Limb (tissue), 2 donors: Measurements from ENCODE around the gene ST6GAL1.
"Not testable (repeated sequence)": the region's sequence is repeated elsewhere in the genome, so short reads cannot be mapped to it uniquely, and the experiment has no call there.

Experiments
- DNase-seq, 2 donors: peaks; one replicate each; pipeline ENCODE4 v3.0.0-alpha.2; 2016; ENCODE audit errors: extremely low spot score in 2 of 2

ST6GAL1 gene

DNA sequence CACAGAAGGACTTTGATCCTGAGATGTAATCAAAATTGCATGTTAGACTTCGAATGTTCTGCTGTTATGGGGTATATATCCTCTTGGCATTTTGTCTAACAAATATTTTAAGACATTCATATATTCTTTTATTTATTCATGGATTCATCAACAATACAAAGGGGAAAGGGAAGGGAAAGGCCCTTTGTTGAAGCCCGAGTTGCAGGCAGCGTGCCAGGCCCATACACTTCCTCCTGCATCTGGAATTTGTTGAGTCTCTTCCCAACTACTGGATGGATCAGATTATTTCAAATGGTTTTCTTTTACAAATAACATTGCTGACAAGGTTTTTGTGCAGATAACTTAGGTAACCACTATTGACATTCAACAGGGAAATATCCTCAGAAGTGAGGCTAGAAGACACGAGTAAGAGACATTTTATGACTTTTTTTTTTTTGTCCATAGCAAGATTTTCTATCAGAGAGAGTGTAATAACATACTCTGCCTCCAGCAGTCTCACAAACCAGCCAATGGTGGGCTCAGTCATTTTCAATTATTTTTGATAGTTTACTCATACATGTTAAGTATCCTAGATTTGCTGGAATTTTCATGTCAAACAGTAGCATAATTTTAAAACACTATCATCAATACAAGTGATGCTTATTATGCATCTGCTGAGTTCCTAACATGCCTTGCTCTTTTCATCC is 114.7 kb downstream of the ST6GAL1 start:
- DNase-seq: no peak

DNA sequence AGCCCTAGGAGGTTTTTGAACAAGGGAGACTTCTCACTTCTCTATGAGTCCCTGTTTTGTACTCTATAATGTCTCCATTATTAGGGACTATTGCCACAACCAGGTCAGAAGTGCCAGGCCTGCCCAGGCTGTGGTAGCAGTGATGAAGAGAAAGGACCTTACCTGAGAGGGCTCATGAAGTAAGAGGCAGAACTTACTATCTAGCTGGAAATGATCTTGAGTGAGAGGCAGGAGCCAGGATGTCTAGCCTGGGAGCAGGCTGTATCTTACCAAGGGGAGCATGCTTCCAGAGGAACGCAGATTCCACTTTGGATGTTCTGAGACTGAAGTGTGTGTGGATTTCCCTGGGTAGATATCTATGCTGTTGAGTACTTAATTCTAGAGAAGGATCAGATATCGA is 115.7 kb downstream of the ST6GAL1 start:
- DNase-seq: no peak

DNA sequence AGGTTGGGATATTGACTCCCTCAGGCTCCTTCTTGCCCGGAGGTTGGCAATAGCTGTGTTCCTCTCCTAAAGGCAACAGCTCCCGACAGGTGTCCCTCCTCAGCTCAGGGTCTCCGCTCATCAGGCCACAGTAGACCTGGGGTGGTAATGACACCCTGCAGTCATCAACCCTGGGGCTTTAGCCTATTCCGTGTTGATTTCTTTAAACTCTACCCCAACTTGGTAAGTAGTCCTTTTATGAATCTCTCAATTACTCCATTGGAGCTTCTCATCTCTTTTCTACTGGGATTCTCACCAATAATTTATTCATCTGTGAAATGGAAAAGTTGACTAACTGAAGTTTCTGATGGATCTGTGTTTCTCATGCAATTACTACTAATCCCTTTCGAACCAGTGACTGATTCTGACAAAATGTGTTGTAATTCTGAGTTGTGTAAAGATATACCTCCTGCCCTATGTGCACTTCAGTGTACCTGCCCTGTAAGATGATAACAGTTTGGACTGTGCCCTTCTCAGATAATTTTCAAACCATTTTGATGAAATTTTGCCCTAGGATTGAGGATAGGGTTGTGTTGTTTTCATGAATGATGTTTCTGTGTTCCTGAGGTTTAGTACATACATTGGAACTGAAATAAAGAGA is 119.3 kb downstream of the ST6GAL1 start:
- DNase-seq: no peak

DNA sequence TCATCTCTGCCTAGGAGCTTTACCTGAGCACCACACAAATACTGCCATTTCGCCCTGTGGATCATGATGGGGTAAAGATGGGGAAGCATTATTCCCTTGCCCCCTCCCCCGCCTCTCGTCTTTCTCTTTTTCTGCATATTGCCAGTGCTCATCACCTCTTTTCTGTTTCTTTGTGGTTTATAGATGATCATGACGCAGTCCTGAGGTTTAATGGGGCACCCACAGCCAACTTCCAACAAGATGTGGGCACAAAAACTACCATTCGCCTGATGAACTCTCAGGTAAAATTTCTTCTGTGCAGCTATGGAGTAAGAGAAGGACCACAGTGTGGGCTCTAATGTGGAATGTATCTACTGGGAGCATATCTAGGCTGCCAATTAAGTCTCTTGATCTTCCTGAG is 120.7 kb downstream of the ST6GAL1 start:
- no peak for DNase-seq

DNA sequence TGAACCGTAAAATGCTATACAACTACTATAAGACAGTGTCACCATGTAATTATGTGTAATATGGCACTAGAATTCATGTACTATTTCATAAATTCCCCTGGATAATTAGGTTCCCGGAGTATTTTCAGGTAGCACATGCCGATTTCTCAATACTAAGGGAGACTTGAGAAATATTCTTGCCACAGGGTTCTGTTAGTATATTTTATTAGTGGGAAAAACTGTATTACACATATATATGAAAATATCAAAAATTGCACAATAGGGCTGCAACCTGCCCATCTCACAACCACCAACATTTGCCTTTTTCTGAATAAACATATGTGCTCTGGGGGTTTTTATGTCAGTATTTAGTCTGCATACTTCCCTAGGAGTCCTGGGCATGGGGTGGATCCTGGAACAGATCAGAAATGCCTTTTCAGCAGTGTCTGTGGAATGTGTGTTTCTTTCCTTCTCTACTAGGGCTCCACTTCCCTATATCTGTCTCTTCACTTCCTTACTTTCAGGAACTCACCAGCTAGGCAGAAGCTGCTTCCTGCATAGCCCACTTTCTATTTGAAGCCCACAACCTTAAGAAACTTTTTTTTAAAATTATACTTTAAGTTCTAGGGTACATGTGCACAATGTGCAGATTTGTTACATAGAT is 121.5 kb downstream of the ST6GAL1 start:
- no peak for DNase-seq

DNA sequence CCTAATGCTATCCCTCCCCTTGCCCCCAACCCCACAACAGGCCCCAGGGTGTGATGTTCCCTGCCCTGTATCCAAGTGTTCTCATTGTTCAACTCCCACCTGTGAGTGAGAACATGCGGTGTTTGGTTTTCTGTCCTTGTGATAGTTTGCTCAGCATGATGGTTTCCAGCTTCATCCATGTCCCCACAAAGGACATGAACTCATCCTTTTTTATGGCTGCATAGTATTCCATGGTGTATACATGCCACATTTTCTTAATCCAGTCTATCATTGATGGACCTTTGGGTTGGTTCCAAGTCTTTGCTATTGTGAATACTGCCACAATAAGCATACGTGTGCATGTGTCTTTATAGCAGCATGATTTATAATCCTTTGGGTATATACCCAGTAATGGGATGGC is 122.1 kb downstream of the ST6GAL1 start:
- DNase-seq: not testable (repeated sequence)

DNA sequence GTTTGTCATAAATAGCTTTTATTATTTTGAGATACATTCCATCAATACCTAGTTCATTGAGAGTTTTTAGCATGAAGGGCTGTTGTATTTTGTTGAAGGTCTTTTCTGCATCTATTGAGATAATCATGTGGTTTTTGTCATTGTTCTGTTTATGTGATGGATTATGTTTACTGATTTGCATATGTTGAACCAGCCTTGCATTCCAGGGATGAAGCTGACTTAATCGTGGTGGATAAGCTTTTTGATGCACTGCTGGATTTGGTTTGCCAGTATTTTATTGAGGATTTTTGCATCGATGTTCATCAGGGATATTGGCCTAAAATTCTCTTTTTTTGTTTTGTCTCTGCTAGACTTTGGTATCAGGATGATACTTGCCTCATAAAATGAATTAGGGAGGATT is 124.1 kb downstream of the ST6GAL1 start:
- not testable (repeated sequence) for DNase-seq

DNA sequence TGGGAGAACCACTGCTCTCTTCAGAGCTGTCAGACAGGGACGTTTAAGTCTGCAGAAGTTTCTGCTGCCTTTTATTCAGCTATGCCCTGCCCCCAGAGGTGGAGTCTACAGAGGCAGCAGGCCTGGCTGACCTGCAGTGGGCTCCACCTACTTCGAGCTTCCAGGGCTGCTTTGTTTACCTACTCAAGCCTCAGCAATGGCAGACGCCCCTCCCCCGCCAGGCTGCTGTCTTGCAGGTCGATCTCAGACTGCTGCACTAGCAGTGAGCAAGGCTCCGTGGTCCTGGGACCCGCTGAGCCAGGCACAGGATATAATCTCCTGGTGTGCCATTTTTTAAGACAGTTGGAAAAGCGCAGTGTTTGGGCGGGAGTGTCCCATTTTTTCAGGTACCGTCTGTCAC is 127.5 kb downstream of the ST6GAL1 start:
- not testable (repeated sequence) for DNase-seq

DNA sequence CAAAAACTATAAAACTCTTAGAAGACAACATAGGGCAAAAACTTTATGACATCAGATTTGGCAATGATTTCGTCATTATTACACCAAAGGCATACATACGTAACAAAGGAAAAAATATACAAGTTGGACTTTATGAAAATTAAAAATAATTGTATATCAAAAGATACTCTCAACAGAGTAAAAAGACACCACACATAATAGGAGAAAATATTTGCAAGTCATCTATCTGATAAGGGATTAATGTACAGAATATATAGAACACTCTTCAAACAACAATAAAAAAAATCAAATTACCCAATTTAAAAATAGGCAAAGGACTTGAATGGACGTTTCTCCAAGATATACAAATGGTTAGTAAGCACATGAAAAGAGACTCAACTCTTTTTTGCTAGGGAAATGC is 131.4 kb downstream of the ST6GAL1 start:
- DNase-seq: no peak

DNA sequence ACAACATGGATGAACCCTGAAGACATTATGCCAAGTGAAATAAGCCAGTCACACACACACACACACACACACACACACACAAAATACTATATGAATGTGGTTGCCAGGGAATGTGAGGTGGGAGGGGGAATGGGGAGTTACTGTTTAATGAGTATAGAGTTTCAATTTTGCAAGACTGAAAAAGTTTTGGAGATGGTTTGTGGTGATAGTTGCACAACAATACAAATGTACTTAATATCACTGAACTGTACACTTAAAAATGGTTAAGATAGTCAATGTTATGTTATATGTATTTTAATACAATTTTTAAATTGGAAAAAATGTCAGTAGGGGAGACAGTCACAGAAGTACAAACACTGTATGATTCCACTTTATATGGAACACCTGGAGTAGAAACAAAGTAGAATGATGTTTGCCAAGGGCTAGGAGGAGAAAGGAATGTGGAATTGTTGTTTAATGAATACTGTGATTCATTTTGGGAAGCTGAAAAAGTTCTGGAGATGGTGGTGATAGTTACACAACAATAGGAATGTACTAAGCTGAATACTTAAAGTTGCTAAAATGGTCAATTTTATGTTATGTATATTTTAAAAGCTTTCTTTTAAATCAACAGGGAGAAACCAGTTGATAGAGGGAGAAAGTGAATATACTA is 132.3 kb downstream of the ST6GAL1 start:
- no peak for DNase-seq

DNA sequence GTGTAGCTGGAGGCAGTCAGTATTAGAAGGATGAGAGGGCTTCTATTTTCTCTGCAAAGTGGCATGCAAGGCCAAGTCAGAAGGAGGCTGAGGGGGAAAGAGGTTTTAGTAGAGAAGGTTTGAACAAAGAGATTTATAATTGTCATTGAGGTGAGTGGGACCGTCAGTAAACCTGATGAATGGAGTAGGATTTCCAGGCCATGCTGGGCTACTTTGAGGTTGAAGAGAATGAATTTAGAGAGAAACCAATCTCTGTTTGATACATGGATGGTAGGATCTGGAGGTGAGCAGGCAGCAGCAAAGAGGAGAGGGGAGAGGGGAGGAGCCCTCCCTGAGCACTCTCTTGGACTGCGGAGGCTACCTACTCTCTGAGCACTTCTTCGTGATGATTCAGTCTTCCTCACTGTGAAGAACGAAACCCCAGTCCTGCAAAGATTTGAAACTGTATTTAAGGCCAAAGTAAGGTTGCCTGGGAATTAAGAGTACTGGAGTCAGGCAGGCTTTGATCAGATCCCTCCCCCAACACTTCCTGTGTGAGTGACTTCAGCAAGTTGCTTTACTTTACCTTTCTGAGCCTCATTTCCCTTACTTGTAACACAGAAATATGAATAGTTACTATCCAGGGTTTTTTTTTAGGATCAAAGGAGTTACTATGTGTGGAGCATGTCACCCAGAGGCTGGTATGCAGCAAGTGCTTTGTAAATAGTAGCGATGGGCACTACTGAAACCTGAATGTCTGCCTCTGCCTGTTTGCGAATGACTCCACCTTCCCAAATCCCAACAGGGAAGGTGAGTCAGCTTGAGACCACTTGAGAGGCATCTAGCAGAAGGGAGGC is 133.2 kb downstream of the ST6GAL1 start:
- no peak for DNase-seq

DNA sequence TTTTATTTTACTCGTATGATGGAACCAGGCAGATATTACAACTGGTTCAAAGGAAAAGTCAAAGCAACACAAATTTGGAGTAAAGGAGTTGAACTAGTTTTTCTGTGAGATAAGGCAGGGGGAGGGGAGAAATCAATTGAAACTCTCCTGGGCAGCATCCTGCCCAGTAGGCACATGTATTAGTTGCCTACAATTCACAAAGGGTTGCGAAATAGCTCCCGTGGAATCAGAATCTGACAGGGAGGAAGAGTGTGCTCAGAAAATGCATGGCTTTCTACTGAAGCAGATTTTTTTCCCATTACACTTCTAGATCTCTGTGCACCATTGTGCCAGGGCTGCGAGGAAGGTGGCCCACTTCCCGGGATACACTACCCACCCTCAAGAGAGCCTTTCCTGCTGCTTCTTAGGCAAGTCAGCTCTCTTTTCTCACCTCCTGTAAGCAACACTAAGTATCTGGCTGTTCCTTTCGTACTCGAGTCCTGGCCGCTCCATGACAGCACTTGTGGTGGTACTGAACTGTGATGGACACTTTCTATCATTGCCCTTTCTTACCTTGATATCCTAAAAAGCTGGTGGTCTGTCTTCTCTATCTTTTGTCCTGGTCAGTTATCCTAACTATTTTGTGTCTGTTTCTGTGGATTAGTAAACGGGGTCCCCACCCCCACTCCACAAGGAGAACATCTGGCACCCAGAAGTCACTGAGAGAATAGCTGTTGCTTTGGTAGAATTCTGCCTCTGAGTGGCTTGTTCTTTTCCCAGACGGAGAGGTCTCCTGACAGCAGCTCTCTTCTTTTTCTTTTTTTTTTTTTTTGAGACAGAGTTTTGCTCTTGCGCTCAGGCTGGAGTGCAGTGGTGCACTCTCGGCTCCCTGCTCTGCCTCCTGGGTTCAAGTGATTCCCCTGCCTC is 134.1 kb downstream of the ST6GAL1 start:
- no peak for DNase-seq

DNA sequence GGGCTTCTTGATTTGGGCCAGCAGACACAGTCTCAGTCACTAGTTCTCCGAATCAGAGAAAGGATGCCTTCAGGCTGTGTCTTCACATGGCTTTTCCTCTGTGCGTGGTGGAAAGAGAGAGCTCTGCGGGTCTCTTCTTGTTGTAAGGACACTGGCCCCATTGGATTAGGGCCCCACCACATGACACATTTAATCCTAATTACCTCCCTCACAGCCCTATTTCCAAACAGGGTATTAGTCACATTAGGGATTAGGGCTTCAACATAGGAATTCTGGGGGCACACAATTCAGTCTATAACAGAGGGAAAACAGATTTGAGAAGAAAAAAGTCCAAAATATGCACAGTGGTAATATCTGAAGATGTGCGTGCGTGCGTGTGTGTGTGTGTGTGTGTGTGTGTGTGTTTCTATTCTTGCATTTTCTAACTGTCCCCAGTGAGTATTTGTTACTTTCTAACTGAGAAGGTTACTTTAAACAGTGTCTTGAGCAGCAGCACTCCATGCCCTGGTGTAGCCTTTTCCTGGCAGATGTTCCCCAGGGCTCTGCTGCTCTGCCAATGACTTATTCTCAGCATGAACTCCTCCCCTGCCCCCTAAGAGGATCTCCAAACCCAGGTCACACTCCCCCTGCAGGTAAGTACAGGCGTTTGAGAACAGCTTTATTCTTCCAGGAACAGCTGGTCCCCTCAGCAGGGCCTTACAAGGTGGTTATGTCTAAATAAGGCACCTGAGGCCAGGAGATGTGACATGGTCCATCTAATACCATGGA is 136.1 kb downstream of the ST6GAL1 start:
- DNase-seq: no peak

DNA sequence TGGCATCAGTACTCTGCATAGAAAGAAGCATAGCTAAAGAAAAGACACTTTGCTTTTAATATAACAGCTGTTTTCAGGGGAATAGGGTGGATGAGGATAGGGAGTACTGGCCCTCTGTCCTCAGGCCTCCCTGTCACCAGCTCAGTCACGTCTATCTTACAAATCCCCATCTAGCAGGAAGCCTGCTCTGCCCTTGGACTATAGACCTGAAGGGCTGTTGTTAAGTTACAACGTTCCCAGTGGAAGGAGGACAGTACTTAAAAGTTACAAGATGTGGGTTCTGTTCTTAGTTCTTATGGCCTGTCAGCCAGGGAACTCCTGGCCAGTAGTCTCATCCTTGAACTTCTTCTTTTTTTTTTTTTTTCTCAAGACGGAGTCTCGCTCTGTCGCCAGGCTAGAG is 138.5 kb downstream of the ST6GAL1 start:
- no peak for DNase-seq

DNA sequence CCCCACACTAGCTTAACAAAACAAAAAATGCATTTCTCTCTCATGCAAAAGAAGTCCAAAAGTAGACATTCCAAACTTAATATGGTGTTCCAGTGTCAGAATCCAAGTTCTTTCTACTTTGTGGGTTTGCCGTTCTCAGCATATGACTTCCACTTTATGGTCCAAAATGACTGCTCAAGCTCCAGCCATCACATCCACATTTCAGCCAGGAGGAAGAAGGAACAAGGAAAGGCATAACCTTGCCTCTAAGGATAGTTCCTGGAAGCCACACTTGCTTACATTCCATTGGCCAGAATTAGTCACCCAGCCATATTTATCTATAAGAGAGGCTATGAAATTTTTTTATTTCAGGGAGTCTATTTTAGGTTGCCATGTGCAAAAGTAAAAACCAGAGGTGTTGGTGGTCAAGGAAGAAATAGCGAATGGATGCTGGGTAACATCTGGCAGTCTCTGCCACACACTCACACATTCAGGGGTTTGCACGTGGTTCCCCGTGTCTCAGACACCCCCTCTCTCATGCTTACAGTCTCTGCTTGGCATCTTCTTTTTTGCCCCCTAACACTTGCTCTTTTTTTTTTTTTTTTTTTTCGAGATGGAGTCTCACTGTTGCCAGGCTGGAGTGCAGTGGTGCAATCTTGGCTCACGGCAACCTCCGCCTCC is 139.7 kb downstream of the ST6GAL1 start:
- DNase-seq: no peak

DNA sequence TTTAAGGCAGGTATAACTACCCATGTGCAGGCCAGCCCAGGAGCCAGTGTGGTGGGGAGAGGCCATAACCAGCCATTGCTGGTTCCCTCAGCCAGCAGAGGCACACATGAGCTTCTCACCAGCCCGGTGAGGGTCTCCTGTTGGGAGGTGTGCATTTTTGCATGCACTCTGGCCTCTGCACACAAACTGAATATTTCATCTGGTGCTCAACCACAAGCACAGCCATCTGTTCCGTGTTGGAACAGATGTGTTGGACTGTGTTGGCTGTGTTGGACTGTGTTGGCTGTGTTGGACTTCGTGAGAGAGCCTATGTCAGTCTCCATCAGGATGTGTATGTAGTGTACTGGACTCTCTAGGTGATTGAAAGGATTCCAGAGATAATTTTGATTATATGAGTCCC is 141.8 kb downstream of the ST6GAL1 start:
- DNase-seq: no peak

DNA sequence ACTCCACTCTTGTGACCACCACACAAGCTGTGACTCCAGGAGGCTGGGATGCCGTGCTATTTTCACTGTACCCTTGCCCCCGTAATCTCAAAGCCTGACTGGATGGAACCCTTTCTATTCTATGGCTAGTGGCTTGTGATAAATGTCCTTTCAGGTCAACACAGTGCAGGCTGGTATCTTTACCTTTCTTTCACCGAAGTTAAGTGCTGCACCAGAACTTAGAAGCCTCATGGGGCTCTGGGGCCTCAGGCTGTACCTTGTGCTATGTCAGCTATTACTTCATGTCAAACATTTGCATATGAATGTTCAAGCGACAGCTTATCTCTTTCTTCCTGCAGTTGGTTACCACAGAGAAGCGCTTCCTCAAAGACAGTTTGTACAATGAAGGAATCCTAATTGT is 142.2 kb downstream of the ST6GAL1 start:
- no peak for DNase-seq

DNA sequence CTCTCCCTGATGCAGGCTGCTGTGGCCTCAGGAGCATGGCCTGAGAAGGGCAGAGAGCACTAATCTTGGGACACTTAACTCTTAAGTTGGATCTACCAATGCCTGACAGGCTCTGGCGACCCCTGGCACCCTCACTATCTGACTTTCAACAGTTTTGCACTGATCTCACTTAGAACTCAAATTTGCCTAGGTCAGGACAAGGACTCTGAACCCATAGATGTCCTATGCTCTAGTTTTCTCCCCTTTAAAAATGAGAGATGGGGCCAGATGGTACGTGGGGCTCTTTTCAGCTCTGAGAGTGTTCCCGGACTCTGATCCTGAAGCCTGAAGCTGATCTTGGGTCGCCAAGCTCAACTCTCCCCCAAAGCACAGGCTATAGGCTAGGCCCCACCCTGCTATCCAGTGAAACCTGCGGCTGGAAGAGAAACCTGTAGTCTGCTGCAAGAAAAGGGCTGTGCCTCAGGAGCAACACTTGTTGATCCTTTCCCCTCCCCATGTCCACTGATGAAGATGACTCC is 143.3 kb downstream of the ST6GAL1 start:
- DNase-seq: no peak

DNA sequence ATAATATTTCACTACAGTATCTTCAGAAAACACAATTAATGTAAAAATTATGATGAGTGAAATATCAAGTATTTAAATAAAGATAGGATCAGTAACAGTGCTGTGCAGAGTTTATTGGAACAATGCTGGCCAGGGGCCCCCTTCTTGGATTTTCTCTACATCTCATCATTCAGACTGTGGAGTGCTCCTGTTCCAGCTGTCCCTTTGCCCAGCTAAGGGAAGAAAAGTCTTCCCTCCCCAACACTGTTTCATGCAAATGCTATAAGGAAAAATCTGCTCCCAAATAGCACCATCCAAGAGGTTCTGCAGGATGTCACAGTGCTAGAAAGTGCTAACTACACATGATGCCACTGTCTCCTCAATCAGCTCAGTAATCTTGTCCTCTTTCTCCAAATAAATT is 144.5 kb downstream of the ST6GAL1 start:
- DNase-seq: no peak
